H1 (cell line): ENCODE results near the gene STAMBP. TPM values are rescaled to one million over a fixed set of nuclear protein-coding genes. Genes with fewer than 3 reads are reported as not detected.

Experiments
- CHD2 ChIP-seq: IDR thresholded peaks from 2 replicates; pipeline ENCODE4 v1.6.1; 2012; ENCODE audit warnings: low read length, improper control_type of control experiment
- FOSL1 ChIP-seq: IDR thresholded peaks from 2 replicates; pipeline ENCODE4 v1.6.1; 2011; ENCODE audit warnings: mild to moderate bottlenecking, low read depth, low read length, moderate library complexity; ENCODE audit not compliant: insufficient read depth
- KDM1A ChIP-seq: fragments of 200-600, 300-600 bp; sonication (generic); IDR thresholded peaks from 2 replicates; pipeline ENCODE4 v1.7.1; 2016; ENCODE audit warnings: mild to moderate bottlenecking, low read length, borderline replicate concordance
- KDM5A ChIP-seq: fragments of 200-600 bp; IDR thresholded peaks from 2 replicates; pipeline ENCODE4 v1.7.1; 2012; ENCODE audit warnings: mild to moderate bottlenecking, low read length, inconsistent platforms, mixed read lengths
- MAFK ChIP-seq: IDR thresholded peaks from 2 replicates; pipeline ENCODE4 v1.6.1; 2012; ENCODE audit warnings: low read depth, mild to moderate bottlenecking, improper control_type of control experiment, low read length
- POLR2A ChIP-seq, 2 experiments: IDR thresholded peaks; 1 replicate in 1 of 2; 2 replicates in 1 of 2; pipeline ENCODE4 v1.6.1; 2011; ENCODE audit warnings: low read depth in 2 of 2, low read length in 2 of 2, mild to moderate bottlenecking in 2 of 2; ENCODE audit errors: control extremely low read depth in 1 of 2
- SAP30 ChIP-seq: fragments of 300-600 bp; sonication (generic); IDR thresholded peaks from 2 replicates; pipeline ENCODE4 v1.7.1; 2012; ENCODE audit warnings: low read length, moderate library complexity, mild to moderate bottlenecking, inconsistent platforms; ENCODE audit not compliant: insufficient read depth, insufficient replicate concordance
- SP1 ChIP-seq: IDR thresholded peaks from 2 replicates; pipeline ENCODE4 v1.6.1; 2011; ENCODE audit warnings: low read depth, low read length
- polyA plus RNA-seq, 7 experiments: library from polyadenylated mRNA; depleted of rRNA in 3 of 7; stranded (reverse) in 5 of 7; unstranded in 2 of 7; fragments of >200 nt in 5 of 7; fragments of 200-250 nt in 2 of 7; gene quantifications; 1 replicate in 5 of 7; 2 replicates in 1 of 7; 4 replicates in 1 of 7; pipeline versions ENCODE4 v1.2.1 to v1.2.3, GENCODE V29; 2011 to 2013; ENCODE audit warnings: missing spikeins in 2 of 7, mixed read lengths in 2 of 7
- total RNA-seq: library from RNA; stranded (reverse); fragmentation: NEBNext Ultra II Directional; extraction: Animal tissue kit (Norgen Biotek cat#: 25700); gene quantifications from 2 replicates; pipeline ENCODE4 v1.2.1, GENCODE V29; 2021
- TF ChIP-seq, protein P1 (sequence below): fragments of 300-600 bp; sonication (generic); IDR thresholded peaks from 2 replicates; pipeline ENCODE4 v1.7.1; 2012; ENCODE audit warnings: low read length, moderate library complexity, mild to moderate bottlenecking, inconsistent platforms; ENCODE audit not compliant: insufficient replicate concordance
- TF ChIP-seq, protein P2 (sequence below): IDR thresholded peaks from 2 replicates; pipeline ENCODE4 v1.6.1; 2011; ENCODE audit warnings: low read length, improper control_type of control experiment

The STAMBP gene
- total and polyA plus RNA-seq, 2 of the 8 experiments (the other 6 are each of a cell fraction or from before 2014, with no cell fraction given): 35.8 to 49.7 TPM

- TF ChIP-seq, protein P1, sequence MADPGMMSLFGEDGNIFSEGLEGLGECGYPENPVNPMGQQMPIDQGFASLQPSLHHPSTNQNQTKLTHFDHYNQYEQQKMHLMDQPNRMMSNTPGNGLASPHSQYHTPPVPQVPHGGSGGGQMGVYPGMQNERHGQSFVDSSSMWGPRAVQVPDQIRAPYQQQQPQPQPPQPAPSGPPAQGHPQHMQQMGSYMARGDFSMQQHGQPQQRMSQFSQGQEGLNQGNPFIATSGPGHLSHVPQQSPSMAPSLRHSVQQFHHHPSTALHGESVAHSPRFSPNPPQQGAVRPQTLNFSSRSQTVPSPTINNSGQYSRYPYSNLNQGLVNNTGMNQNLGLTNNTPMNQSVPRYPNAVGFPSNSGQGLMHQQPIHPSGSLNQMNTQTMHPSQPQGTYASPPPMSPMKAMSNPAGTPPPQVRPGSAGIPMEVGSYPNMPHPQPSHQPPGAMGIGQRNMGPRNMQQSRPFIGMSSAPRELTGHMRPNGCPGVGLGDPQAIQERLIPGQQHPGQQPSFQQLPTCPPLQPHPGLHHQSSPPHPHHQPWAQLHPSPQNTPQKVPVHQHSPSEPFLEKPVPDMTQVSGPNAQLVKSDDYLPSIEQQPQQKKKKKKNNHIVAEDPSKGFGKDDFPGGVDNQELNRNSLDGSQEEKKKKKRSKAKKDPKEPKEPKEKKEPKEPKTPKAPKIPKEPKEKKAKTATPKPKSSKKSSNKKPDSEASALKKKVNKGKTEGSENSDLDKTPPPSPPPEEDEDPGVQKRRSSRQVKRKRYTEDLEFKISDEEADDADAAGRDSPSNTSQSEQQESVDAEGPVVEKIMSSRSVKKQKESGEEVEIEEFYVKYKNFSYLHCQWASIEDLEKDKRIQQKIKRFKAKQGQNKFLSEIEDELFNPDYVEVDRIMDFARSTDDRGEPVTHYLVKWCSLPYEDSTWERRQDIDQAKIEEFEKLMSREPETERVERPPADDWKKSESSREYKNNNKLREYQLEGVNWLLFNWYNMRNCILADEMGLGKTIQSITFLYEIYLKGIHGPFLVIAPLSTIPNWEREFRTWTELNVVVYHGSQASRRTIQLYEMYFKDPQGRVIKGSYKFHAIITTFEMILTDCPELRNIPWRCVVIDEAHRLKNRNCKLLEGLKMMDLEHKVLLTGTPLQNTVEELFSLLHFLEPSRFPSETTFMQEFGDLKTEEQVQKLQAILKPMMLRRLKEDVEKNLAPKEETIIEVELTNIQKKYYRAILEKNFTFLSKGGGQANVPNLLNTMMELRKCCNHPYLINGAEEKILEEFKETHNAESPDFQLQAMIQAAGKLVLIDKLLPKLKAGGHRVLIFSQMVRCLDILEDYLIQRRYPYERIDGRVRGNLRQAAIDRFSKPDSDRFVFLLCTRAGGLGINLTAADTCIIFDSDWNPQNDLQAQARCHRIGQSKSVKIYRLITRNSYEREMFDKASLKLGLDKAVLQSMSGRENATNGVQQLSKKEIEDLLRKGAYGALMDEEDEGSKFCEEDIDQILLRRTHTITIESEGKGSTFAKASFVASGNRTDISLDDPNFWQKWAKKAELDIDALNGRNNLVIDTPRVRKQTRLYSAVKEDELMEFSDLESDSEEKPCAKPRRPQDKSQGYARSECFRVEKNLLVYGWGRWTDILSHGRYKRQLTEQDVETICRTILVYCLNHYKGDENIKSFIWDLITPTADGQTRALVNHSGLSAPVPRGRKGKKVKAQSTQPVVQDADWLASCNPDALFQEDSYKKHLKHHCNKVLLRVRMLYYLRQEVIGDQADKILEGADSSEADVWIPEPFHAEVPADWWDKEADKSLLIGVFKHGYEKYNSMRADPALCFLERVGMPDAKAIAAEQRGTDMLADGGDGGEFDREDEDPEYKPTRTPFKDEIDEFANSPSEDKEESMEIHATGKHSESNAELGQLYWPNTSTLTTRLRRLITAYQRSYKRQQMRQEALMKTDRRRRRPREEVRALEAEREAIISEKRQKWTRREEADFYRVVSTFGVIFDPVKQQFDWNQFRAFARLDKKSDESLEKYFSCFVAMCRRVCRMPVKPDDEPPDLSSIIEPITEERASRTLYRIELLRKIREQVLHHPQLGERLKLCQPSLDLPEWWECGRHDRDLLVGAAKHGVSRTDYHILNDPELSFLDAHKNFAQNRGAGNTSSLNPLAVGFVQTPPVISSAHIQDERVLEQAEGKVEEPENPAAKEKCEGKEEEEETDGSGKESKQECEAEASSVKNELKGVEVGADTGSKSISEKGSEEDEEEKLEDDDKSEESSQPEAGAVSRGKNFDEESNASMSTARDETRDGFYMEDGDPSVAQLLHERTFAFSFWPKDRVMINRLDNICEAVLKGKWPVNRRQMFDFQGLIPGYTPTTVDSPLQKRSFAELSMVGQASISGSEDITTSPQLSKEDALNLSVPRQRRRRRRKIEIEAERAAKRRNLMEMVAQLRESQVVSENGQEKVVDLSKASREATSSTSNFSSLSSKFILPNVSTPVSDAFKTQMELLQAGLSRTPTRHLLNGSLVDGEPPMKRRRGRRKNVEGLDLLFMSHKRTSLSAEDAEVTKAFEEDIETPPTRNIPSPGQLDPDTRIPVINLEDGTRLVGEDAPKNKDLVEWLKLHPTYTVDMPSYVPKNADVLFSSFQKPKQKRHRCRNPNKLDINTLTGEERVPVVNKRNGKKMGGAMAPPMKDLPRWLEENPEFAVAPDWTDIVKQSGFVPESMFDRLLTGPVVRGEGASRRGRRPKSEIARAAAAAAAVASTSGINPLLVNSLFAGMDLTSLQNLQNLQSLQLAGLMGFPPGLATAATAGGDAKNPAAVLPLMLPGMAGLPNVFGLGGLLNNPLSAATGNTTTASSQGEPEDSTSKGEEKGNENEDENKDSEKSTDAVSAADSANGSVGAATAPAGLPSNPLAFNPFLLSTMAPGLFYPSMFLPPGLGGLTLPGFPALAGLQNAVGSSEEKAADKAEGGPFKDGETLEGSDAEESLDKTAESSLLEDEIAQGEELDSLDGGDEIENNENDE: no peak
- TF ChIP-seq FOSL1 (no peak), MAFK (no peak), CHD2 (no peak), SAP30 (no peak), KDM1A (no peak), POLR2A (IDR thresholded peaks at IDR 0.05; ENCODE audit: control extremely low read depth in 1 of 2, low read depth in 2 of 2, low read length in 2 of 2) (no peak), SP1 (no peak), KDM5A (no peak)
- TF ChIP-seq, protein P2, sequence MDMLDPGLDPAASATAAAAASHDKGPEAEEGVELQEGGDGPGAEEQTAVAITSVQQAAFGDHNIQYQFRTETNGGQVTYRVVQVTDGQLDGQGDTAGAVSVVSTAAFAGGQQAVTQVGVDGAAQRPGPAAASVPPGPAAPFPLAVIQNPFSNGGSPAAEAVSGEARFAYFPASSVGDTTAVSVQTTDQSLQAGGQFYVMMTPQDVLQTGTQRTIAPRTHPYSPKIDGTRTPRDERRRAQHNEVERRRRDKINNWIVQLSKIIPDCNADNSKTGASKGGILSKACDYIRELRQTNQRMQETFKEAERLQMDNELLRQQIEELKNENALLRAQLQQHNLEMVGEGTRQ: no peak
Observed at GRCh38 chr2:73906847-73907505, 78.2 kb downstream of the STAMBP start (continued).
